ENCODE data around the gene RNF166.

GRCh38 chr16:88705076-88705684, 1.0 kb downstream of the RNF166 start:
- TF ChIP-seq, protein P1, sequence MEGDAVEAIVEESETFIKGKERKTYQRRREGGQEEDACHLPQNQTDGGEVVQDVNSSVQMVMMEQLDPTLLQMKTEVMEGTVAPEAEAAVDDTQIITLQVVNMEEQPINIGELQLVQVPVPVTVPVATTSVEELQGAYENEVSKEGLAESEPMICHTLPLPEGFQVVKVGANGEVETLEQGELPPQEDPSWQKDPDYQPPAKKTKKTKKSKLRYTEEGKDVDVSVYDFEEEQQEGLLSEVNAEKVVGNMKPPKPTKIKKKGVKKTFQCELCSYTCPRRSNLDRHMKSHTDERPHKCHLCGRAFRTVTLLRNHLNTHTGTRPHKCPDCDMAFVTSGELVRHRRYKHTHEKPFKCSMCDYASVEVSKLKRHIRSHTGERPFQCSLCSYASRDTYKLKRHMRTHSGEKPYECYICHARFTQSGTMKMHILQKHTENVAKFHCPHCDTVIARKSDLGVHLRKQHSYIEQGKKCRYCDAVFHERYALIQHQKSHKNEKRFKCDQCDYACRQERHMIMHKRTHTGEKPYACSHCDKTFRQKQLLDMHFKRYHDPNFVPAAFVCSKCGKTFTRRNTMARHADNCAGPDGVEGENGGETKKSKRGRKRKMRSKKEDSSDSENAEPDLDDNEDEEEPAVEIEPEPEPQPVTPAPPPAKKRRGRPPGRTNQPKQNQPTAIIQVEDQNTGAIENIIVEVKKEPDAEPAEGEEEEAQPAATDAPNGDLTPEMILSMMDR (IDR thresholded peaks at IDR 0.05) = no peak
- TF ChIP-seq POLR2A (IDR thresholded peaks at IDR 0.05) = no peak

Data from prostate gland (tissue), 2 donors.